Activated T-helper 9 cell treated with anti-CD3 and anti-CD28 coated beads, Interleukin-2, amount 50 U/mL, for 16 hours (primary cell): Measurements from ENCODE around the gene CAMSAP1.

Source experiments
- DNase-seq: peaks from one replicate; pipeline ENCODE4 v3.0.0-alpha.2; 2020; ENCODE audit warnings: low read depth

Gene CAMSAP1

DNA sequence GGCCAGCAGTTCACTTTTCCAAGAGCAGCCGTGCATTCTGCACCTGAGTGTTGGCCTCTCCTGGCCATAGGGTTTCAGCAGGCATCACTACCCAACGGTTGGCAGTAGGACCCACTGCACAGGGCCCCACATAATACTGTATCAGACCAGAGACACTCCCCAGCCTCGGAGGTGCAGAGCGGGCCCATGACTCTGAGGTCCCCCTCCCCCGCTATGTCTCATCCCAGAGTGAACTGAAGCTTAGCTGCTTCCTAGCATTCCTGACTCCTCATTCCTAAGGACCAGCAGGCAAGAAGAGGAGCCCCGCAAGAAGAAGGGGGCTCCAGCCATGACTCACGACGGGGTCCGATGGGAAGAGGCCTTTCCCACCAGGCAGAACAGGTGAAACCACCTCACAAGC, 67.2 kb downstream of the CAMSAP1 start:
- no peak for DNase-seq

DNA sequence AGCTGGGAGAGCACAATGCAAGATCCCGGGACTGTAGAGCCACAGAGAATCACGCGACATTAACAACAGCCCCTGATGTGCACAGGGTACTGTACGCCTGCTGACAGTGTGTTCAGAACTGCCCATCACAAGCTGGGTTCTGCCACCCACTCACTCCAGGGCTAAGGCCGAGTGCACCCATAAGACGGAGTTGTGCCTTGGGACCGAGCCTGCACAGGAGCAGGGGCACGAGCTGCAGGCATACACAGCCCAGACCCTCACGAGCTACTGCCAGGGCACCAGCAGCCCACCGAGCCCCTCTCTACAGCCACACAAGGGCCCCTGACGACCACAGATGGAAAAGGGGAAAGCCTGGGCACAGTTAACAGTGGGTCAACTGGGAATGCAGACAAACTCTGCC, 67.8 kb downstream of the CAMSAP1 start:
- DNase-seq: no peak

DNA sequence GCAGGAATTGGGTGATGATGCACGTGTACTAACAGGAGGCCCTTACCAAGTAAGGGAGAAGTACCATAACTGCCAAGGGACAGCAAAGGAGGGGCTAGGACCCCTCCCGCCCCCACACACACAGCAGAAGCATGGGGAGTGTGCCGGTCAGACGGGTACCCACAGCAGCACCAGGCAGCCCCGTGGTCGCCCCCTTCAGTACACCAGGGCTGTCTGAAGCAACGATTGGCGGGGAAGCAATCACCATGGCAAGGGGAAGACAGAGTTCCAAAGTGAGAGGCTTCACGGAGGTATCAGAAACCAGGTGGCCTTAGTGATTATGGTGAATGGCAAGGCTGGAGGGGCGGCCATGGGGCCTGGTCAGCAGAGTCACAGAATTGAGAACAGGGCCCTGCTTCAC, 72.2 kb downstream of the CAMSAP1 start:
- DNase-seq: no peak

DNA sequence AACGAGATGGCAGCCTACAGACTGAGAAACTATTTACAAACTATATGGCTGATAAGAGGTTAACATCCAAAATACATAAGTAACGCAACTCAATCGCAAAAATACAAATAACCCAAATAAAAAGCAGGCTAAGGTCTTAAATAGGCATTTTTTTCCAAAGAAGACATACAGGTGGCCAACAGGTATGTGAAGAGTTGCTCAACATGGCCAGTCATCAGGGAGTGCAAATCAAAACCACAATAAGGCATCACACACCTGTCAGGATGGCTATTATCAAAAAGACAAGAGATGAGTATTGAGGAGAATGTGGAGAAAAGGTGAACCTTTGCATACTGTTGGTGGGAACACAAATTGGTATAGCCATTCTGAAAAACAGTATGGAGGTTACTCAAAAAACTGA, 73.5 kb downstream of the CAMSAP1 start:
- no peak for DNase-seq

DNA sequence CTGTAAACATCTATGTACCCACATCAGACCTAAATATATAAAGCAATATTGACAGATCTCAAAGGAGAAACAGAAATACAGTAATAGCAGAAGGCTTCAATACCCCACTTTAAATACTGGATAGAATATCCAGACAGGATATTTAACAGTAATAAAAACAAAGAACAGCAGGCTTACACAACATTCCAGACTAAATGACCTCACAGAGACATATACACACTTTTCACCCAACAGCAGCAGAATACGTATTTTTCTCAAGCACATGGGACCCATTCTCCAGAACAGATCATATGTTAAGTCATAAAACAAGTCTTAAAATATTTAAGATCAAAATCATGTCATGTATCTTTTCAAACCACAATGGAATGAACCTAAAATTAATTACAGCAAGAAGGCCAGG, 76.8 kb downstream of the CAMSAP1 start:
- DNase-seq: no peak

DNA sequence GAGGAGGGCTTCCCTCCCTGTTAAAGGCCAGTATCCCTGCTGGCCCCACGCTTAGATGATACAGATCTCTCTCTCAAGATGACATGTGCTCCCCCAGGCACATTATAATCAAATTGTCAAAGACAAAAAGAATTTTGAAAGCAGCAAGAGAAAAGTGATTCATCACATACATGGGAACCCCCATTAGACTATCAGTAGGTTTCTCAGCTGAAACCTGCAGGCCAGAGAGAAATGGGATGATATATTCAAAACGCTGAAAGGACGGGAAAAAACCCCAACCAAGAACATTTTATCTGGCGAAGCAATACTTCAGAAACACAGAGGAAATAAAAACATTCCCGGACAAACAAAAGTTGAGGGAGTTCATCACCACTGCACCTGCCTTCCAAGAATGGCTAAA, 78.7 kb downstream of the CAMSAP1 start:
- DNase-seq: no peak

DNA sequence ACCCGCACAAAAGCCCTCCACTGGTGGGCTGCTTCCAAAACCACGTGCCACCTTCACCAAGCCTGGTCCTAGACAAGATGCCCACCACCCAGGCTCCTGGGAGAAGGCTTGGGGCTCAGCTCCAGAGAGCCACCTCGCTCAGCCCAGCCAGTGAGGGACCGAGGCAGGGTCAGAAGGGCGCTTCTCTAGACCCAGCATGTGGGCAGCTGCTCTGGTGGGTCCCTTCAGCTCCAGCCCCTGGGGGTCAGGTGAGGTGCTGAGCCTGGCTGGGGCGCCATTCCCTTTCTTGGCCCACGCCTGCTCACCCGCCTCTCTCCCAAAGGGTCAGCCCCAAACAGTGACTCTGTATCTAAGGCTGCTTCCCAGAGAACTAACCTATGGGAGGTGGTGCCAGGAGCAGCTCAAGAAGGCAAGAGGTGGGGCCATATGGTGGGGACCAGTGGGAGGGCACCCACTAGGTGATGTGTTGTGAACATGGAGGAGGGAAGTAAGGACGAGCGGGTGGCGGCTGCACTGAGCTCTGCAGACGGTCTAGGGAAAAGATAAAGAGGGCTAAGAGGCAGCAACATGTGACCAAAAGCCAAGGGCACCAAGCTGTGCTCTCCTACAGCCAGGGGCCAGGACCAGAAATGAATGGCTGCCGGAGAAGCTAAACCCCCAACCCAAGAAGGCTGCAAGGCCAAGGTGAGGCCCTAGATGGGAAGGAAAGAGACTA, 79.3 kb downstream of the CAMSAP1 start:
- DNase-seq: no peak

DNA sequence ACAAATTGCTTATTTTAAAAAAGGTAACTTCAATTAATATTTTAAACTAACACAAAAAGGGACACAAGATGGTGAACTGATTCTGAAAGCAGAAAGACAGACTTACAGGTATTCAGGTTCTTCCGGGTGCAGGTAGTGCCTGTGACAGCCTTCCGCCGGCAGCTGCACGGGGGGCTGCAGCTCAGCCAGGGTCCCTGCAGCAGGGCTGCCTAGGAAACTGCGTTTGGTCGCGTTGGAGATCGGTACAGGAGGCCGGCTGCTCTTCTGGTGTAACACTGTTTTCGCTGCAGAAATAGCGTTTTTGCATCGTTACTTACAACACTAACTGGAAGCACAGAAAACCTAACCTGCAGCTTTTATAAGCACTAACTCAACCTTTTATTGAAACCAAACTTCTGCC, 80.0 kb downstream of the CAMSAP1 start:
- DNase-seq: no peak

DNA sequence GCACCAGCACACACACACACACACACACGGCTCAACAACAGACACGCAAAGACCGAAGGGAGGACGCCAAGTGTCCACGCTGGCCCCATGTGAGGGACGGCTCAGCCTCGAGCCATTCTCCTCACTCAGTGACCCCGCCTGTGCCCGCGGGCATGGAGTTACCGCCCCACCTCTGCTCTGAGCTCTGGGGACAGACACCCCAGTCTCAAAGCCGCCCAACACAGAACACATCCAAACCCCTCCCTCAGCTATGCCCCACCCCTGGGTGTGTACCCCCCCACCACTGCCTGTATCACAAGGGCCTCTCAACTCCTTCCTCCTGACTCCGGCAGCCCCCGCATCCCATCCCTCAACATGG, 81.2 kb downstream of the CAMSAP1 start:
- no peak for DNase-seq

DNA sequence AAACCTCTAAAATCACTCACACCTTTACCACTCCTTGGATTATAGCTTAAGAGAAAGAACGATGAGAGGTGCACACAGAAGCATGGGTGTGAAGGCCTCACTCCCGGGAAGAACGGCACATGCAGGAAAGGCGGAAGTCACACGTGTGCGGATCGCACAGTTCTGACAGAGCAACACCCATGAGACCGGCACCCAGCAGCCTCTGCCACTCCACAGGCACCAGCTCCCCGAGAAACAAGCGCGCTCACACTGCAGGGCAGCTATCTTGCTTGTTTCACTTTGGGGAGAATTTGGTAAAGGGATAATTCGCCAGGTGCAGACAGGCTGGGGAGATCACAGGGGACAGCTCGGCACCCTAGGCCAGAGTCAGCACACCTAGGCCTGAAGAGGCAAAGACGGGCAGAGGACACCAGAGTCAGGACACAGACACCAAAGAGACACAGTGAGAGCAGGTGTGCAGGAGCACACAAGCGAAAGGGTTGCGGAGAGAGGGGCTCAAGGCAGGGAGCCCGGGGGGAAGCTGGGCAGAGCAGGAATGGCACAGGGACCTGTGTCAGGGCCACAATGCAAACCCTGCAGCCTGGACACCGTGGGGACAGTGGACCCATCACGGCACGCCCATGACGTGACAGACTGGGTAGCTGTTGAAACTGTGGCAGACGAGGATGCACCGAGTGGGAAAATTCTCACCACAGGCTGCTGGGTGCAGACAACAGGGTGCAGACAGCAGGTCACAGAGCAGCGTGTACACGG, 81.7 kb downstream of the CAMSAP1 start:
- DNase-seq: no peak

DNA sequence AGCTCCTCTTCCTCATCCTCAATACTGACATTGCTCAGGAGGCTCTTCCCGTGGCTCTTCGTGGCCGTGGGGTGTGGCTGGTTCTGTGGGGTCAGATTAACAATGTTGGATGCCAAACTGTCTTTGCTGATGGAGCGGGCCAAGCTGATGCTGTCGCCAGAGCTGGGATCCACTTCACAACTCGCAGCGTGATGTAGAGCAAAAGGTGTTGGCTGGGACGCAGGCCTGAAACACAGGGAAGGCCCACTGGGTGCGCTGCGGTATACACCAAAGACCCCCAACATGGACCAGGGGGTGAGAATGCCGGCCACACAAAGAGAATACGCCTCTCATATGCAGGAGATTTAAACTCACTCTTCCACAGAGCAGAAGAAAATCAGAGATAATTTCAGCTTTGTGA, 84.3 kb downstream of the CAMSAP1 start:
- no peak for DNase-seq

DNA sequence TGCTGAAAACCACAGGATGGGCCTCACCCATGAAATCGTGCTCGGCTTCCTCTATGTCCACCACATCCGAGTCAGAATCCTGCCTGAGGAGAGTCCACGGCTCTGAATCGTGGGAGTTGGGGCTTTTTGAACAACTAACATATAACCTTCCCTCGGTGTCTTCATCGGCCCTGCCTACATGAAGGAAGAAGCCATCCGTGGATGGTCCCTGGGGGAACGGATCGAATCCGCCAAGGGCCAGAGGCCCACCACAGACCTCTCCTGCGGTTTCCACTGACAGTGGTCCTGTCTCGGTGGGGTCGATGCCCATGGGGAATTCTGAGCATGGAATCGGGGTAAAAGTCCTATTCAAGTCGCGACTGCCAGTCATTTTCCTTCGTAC, 85.0 kb downstream of the CAMSAP1 start:
- no peak for DNase-seq

DNA sequence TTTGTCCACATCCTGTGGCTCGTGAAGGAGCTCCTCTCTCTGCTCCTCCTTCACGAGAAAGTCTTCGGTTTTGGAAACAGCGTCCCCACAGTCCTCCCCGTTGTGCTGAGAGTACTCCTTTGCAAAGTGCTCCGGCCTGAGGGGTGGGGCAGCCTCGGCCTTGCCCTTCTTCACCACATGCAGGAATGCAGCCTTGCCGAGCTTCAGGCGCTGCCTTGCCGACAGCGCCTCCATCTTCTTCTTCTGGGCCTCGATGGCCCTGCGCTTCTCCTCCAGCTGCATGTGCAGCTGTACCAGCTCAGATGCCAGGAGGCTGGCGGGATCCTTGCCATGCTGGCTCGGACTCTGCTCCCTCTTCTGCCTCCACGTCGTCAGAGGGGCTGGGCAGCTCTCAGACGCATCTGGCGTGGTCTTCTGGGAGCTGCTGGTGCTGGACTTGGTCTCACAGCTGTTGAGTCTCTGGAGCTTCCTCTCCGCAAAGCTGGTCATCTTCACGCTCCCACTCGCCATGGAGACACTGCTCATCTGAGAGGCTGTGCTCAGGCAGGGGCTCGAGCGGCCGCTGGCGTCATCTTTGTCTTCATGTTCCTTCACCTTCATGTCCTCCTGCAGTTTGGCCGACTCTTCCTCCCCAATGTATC, 85.5 kb downstream of the CAMSAP1 start:
- DNase-seq: no peak

DNA sequence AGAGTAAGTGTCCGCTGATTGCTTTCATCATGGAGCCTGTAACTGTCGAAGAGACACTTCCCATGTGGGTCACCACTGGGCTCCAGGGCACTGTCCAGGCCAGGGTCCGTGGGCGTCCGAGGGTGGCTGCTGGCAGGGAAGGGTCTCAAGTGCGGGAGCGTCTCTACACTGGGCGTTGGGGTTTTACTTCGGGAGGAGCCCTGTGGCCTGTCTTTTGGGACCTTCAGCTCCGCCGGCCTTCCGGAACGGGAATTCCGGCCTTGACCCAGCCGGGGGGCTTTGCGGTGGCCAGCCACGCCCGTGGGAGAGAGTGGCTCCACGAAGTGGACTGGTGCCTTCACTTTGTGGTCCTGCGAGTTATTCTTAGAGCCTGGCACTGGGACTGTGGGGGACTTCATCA, 86.2 kb downstream of the CAMSAP1 start:
- no peak for DNase-seq

DNA sequence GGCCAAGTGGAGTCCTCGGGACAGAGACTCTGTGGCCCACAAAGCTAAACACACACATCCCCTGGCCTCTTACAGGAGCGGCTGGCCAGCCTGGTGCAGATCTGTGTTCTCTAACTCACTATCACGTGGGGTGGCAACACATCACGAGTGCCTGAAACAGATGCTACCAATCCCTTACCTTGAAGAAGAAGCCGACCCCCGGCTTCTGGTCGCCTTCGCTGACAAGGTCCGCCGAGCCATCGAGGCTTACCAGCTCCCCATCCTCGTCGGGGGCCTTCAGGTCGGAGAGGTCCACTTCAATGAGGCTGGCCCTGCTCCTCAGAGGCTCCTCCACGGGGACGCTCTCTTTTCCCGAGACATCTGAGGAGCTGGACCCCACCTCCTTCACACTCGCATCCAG, 86.7 kb downstream of the CAMSAP1 start:
- DNase-seq: no peak

DNA sequence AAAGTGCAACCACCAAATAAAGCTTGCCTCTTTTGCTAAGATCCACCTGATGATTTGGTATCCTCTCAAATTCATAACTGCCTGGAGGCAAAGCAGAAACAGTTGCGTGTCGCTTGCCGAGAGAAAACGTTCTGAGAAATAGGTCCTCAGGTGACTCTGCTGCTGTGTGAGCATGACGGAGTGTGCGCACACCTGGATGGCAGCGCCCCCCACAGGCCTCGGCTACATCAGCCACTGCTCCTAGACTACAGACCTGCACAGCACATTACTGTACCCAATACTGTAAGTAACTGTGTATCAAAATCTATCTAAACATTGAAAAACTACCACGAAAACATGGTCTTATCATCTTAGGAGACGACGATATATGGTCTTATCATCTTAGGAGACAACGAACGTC, 87.4 kb downstream of the CAMSAP1 start:
- DNase-seq: no peak

DNA sequence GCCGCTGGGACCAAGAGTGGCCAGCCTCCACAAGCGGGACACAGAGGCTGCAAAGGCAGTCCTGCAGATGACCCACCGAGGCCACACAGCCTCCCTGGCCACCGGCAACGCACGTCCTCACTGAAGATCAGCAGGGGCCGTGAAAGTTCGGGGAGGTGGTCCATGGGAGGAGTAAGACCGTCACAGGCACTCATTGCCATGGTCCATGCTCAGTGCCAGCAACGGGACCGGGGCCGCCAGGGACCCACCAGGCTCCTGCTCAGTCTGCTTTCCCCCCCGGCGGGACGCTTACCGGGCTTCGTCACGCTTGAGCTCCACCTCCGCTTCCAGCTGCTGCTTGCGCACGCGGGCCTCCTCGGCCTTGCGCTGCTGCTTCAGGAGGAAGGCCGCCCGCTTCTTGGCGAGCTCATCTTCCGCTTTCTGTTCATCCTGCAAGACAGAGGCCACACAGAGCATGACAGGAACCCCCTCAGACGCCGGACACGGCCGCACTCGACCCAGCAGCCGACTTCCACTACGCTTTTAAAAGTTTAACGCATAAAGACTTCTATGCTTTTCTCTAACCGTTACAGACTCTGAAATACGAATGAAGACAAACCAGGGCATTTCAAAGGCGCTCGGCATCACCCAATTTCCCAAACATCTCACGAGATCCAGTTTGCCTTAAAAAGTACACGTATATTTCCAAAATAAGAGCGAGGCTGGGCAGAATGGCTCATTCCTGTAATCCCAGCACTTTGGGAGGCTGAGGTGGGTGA, 88.4 kb downstream of the CAMSAP1 start:
- no peak for DNase-seq

DNA sequence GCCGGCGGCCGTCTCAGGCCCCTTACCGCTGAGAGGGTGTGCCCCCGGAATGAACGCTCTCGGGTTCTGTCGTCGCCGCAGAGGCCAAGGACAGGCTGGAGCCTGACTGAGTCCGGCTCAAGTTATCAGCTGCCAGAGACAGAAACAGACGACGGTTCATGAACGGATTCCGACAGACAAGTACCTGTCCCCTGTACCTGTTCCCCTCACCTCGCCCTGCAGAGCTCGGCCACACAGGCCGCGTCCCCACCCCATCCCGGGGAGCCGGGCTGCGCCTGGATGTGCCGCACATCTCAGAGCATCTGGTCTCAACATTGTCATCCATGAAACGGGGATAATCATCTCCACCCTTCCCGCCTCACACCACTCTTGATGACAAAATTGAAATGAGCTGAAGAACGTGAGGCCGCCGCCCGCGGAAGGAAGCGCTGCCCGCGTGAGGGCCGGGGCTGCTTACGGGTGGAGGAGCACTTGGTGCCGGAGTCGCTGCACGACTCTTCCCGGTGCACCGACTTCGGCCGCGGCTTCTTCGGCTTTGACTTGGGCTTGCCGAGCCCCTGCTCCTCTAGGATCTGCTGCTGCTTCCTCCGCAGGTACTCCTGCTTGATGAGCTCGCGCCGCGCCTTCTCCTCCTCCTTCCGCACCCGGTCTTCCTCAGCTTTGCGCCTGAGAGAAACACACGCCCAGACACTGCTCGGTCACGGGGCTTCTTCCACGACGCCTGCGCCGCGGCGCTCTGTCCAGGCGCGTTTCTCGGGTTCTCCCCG, 89.2 kb downstream of the CAMSAP1 start:
- DNase-seq: no peak

DNA sequence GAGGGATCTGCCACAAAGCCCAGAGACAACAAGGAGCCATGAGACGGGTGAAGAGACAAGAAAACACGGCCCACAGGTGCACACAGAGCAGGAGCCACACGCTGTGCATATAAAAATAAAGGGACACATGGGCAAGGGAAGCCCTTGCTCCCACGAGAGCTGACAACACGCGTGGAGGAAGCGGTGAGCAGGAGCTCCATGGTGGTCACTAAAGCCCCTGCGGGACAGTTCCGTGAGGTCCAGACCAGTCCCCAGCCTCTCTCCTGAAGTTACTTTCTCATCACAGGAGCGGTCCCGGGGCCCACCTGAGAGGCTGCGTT, 90.7 kb downstream of the CAMSAP1 start:
- no peak for DNase-seq

DNA sequence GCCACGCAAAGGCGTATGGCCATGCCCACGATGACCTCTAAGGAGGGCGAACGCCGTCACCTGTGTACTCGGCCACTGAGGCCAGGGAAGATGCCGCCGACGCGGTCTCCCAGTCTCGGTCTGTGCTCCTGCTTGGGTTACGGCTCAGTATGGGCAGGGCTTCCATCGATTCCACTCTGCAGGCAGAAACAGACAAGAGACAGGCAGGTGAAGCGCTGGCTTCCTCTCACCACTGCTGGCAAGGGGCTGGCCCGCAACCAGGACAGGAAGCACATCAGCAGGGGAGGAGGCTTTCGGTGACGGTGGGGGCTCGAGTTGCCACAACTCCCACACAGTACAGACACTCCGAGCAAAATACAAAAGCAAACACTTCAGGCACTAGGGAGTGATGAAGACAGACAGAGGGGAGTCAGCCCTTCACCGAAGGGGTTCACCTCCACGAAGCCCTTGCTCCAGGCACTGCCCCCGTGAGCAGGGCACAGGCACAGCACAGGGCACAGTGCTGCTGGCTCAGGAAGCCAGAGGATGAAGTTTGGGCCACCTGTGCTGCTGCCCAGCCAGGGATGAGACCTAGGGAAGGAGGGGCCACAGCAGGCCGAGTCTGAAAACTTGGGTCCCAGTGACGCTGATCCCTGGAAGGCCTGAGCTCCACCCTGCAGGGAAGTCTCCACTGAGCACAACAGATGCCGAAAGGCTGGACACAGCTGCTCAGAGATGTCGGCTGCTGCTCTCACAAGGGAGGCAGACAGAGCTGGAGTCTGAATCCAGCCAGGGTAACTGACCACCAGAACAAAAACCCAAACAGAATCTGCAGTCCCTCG, 91.3 kb downstream of the CAMSAP1 start:
- DNase-seq: no peak

DNA sequence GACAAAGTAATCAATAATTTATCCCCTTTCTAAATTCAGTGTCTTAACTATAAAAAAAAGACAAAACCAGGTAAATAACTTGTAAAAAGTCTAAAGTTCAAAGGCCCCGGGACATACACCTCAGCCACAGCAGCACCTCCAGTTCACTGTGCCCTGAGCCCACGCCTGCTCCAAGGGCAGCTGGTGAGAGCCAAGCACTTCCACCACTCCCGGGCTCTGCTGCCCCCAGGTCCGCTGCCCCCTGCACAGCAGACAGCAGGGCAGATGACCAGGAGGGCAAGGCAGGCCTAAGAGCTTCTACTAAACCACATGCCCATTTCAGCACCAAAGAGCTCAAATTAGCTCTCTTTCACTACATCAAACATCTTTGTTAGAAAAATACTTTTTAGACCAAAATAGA, 91.9 kb downstream of the CAMSAP1 start:
- DNase-seq: no peak
